RWPE1 (cell line): ENCODE results near the gene PDGFB.

Experiments used
- CTCF ChIA-PET: fragments of 350-600 bp; sonication (Branson Sonifier 250); formaldehyde crosslinking; extraction: SDS; loops from one replicate; lab custom pipeline; 2021; lab: Yijun Ruan, JAX
- POLR2A ChIA-PET: fragments of 400-600 bp; formaldehyde crosslinking; extraction: SDS; loops from one replicate; lab custom pipeline; 2020; ENCODE audit warnings: antibody characterized with exemption; ENCODE audit not compliant: low non-redundant PET; lab: Yijun Ruan, JAX
- DNase-seq: peaks from one replicate; pipeline ENCODE4 v3.0.0; 2012; ENCODE audit warnings: low spot score
- H3K27ac ChIP-seq: fragments of 450-650 bp; 2 replicates; pipeline ENCODE4 v1.5.1; 2017
- CTCF ChIP-seq: fragments of 450-650 bp; conservative IDR thresholded peaks from 2 replicates; pipeline ENCODE4 v1.5.1; 2017; ENCODE audit warnings: low read depth, mild to moderate bottlenecking

PDGFB gene

GRCh38 chr22:39238966-39239505, 5.7 kb downstream of the PDGFB start:
- ChIA-PET CTCF (interaction anchor here (0.9 kb wide), 1 partner anchor 68 kb away, joined by 5 read pairs; no protein-coding TSS in a partner anchor), POLR2A (no interaction called here)
- H3K27ac ChIP-seq = peak overlapping the region; percentile 90
- no peak for DNase-seq
- no peak for TF ChIP-seq CTCF

GRCh38 chr22:39238561-39238960, 6.2 kb downstream of the PDGFB start:
- peak overlapping the region; percentile 90 for H3K27ac ChIP-seq
- ChIA-PET POLR2A (no interaction called here), CTCF (interaction anchor here (0.9 kb wide), 1 partner anchor 67 kb away, joined by 5 read pairs; no protein-coding TSS in a partner anchor)
- TF ChIP-seq CTCF = no peak
- DNase-seq = no peak

- TF ChIP-seq CTCF = no peak
- ChIA-PET CTCF (no interaction called here), POLR2A (no interaction called here)
- DNase-seq = no peak
- peak overlapping the region; percentile 90 for H3K27ac ChIP-seq
Observed at GRCh38 chr22:39238101-39238466, 6.7 kb downstream of the PDGFB start.

GRCh38 chr22:39237318-39238100, 7.3 kb downstream of the PDGFB start:
- DNase-seq = no peak
- CTCF ChIA-PET = interaction anchor here (0.6 kb wide), 1 partner anchor 46 kb away, joined by 3 read pairs; no protein-coding TSS in a partner anchor

GRCh38 chr22:39236321-39237317, 8.2 kb downstream of the PDGFB start:
- no peak for TF ChIP-seq CTCF
- H3K27ac ChIP-seq = peak overlapping the region; percentile 72
- POLR2A ChIA-PET = no interaction called here
- CTCF ChIA-PET = interaction anchor here (0.6 kb wide), 2 partner anchors 8 to 45 kb away, joined by 3 to 4 read pairs; no protein-coding TSS in a partner anchor
- DNase-seq = no peak

More at GRCh38 chr22:39237318-39238100, 7.3 kb downstream of the PDGFB start:
- POLR2A ChIA-PET = no interaction called here
- TF ChIP-seq CTCF = no peak
- peak overlapping the region; percentile 72 for H3K27ac ChIP-seq
